PC-9 (cell line): ENCODE measurements around the gene CYP2R1. TPM values are rescaled to one million over a fixed set of nuclear protein-coding genes. Genes with fewer than 3 reads are reported as not detected.

Source experiments
- BruUV-seq: library from RNA; stranded (reverse); fragments of 400-500 nt; replicated peaks from 2 replicates; lab custom pipeline; 2021; lab: Mats Ljungman, UMichigan
- CTCF ChIA-PET: fragments of 300-600 bp; sonication (Branson Sonifier 250); formaldehyde crosslinking; loops from one replicate; lab custom pipeline; 2022; ENCODE audit warnings: antibody characterized with exemption; lab: Charles Lee
- POLR2A ChIA-PET: fragments of 300-600 bp; sonication (Branson Sonifier 250); formaldehyde crosslinking; loops from one replicate; lab custom pipeline; 2022; ENCODE audit warnings: antibody characterized with exemption; ENCODE audit not compliant: unreplicated experiment; lab: Charles Lee
- DNase-seq, 2 experiments: peaks; one replicate each; pipeline versions ENCODE4 v3.0.0 to v3.0.0-alpha.2; 2015 to 2022; ENCODE audit warnings: mixed read lengths in 1 of 2
- H2AFZ ChIP-seq: fragments of 200-600 bp; sonication (generic); 2 replicates; pipeline ENCODE4 v1.8.1; 2017; ENCODE audit warnings: antibody characterized with exemption
- H3F3A ChIP-seq: fragments of 200-600 bp; sonication (generic); 2 replicates; pipeline ENCODE4 v1.8.1; 2017; ENCODE audit warnings: antibody characterized with exemption, mild to moderate bottlenecking, low read depth; ENCODE audit not compliant: insufficient read depth
- H3K27ac ChIP-seq: fragments of 200-600 bp; sonication (generic); 2 replicates; pipeline ENCODE4 v1.6.1; 2016; ENCODE audit warnings: mixed run types
- H3K27me3 ChIP-seq: fragments of 200-600 bp; sonication (generic); 2 replicates; pipeline ENCODE4 v1.6.1; 2016; ENCODE audit warnings: low read depth, mixed run types; ENCODE audit not compliant: insufficient read depth
- H3K36me3 ChIP-seq: fragments of 200-600 bp; sonication (generic); 2 replicates; pipeline ENCODE4 v1.6.1; 2016; ENCODE audit warnings: low read depth, mixed run types
- H3K4me1 ChIP-seq: fragments of 200-600 bp; sonication (generic); replicated peaks from 2 replicates; pipeline ENCODE4 v1.6.1; 2016; ENCODE audit warnings: mixed run types; ENCODE audit not compliant: insufficient read depth
- H3K4me2 ChIP-seq: fragments of 200-600 bp; sonication (generic); 2 replicates; pipeline ENCODE4 v1.6.1; 2017; ENCODE audit warnings: mixed run types
- H3K4me3 ChIP-seq: fragments of 200-600 bp; sonication (generic); 2 replicates; pipeline ENCODE4 v1.6.1; 2016; ENCODE audit warnings: mixed run types
- H3K79me2 ChIP-seq: fragments of 200-600 bp; sonication (generic); 2 replicates; pipeline ENCODE4 v1.6.1; 2017; ENCODE audit warnings: low read depth, mixed run types
- H3K9me2 ChIP-seq: fragments of 200-600 bp; sonication (generic); 2 replicates; pipeline ENCODE4 v1.8.1; 2017; ENCODE audit warnings: mild to moderate bottlenecking; ENCODE audit not compliant: insufficient read depth
- H3K9me3 ChIP-seq: fragments of 200-600 bp; sonication (generic); 2 replicates; pipeline ENCODE4 v1.8.1; 2016; ENCODE audit warnings: low read depth; ENCODE audit not compliant: insufficient read depth
- H4K20me1 ChIP-seq: fragments of 200-600 bp; sonication (generic); 2 replicates; pipeline ENCODE4 v1.8.1; 2017; ENCODE audit not compliant: insufficient read depth
- CTCF ChIP-seq: fragments of 200-600 bp; sonication (generic); conservative IDR thresholded peaks from 2 replicates; pipeline ENCODE4 v1.6.1; 2017; ENCODE audit warnings: mixed run types, antibody characterized with exemption, mild to moderate bottlenecking, moderate library complexity
- EZH2 ChIP-seq: fragments of 200-600 bp; sonication (generic); IDR thresholded peaks from 2 replicates; pipeline ENCODE4 v1.8.0; 2017; ENCODE audit warnings: antibody characterized with exemption, low read depth
- intact Hi-C: fragments of 100-400 bp; cut with micrococcal nuclease; formaldehyde crosslinking; loops from one replicate; pipeline ENCODE4 v1.10.0; 2022; ENCODE audit not compliant: unreplicated experiment
- total RNA-seq: library from RNA; stranded (reverse); gene quantifications from 2 replicates; pipeline ENCODE4 v1.2.3, GENCODE V29; 2021

The CYP2R1 gene
- total RNA-seq, 1 experiment from 2014 or later, result 7.2 TPM

DNA sequence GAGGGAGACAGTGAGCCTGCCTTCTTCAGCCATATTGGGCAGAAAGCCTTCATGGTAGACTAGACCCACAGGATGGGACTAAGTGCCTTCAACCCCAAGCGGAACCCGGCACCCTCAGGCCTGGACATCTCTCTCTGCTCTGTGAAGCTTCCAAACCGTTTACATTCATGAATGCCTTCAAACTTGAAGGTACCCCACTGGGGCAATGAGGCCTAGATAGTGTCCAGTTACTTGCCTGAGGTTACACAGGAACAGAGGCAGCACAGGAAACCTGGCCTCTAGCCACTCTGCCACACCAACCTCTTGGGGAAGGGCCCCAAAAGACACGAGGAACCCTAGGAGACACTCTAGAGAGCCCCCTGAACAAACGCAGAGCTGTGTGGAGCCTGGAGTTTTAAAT is 14.5 kb upstream of the CYP2R1 start:
- H4K20me1 ChIP-seq, result no peaks in the 10 kb centered on the region
- intact Hi-C loops, result loop anchor here (5.0 to 10.0 kb wide), 3 partner anchors 98 to 168 kb away; partner anchors contain the start of gene CALCB
- H3K9me3 ChIP-seq, result no peaks in the 10 kb centered on the region
- no peak overlapping the region for H2AFZ ChIP-seq
- no peaks in the 10 kb centered on the region for H3K36me3 ChIP-seq
- no peaks in the 10 kb centered on the region for H3K79me2 ChIP-seq
- no peak overlapping the region for H3K4me3 ChIP-seq
- CTCF ChIA-PET, result interaction anchor here (1.6 kb wide), 1 partner anchor 117 kb away, joined by 15 read pairs; no protein-coding TSS in a partner anchor
- no peak for TF ChIP-seq EZH2
- TF ChIP-seq CTCF, result no peak
- BruUV-seq, result no TSS peak
- H3K27ac ChIP-seq, result no peak overlapping the region
- H3K4me1 ChIP-seq, result 0 out of 2 replicates have a peak, but pooled peaks cover 5% of the 10 kb centered on the region
- POLR2A ChIA-PET, result no interaction called here
- no peaks in the 10 kb centered on the region for H3K9me2 ChIP-seq
- no peak overlapping the region for H3K4me2 ChIP-seq
- no peaks in the 10 kb centered on the region for H3F3A ChIP-seq
- H3K27me3 ChIP-seq, result no peaks in the 10 kb centered on the region
- no peak for DNase-seq

- H3K27me3 ChIP-seq, result no peaks in the 10 kb centered on the region
- no peaks in the 10 kb centered on the region for H3K36me3 ChIP-seq
- 0 out of 2 replicates have a peak, but pooled peaks cover 5% of the 10 kb centered on the region for H3K4me1 ChIP-seq
- H2AFZ ChIP-seq, result no peak overlapping the region
- intact Hi-C loops, result loop anchor here (5.0 to 10.0 kb wide), 3 partner anchors 99 to 169 kb away; partner anchors contain the start of gene CALCB
- no peaks in the 10 kb centered on the region for H3K9me3 ChIP-seq
- ChIA-PET POLR2A (no interaction called here), CTCF (no interaction called here)
- H3K79me2 ChIP-seq, result no peaks in the 10 kb centered on the region
- no peak for DNase-seq
- no peak overlapping the region for H3K27ac ChIP-seq
- no peak overlapping the region for H3K4me2 ChIP-seq
- H3K4me3 ChIP-seq, result no peak overlapping the region
- no peaks in the 10 kb centered on the region for H3K9me2 ChIP-seq
- no peak for TF ChIP-seq CTCF
- TF ChIP-seq EZH2, result no peak
- H4K20me1 ChIP-seq, result no peaks in the 10 kb centered on the region
- BruUV-seq, result no TSS peak
- H3F3A ChIP-seq, result no peaks in the 10 kb centered on the region
Measured at GRCh38 chr11:14905104-14906033, 13.3 kb upstream of the CYP2R1 start.

GRCh38 chr11:14904745-14905103 is 12.7 kb upstream of the CYP2R1 start:
- Histone ChIP-seq H3K27ac (no peak overlapping the region), H3K4me1 (0 out of 2 replicates have a peak, but pooled peaks cover 5% of the 10 kb centered on the region), H3K9me3 (no peaks in the 10 kb centered on the region), H4K20me1 (no peaks in the 10 kb centered on the region), H3F3A (no peaks in the 10 kb centered on the region), H3K4me3 (no peak overlapping the region), H3K9me2 (no peaks in the 10 kb centered on the region), H3K79me2 (no peaks in the 10 kb centered on the region), H3K36me3 (no peaks in the 10 kb centered on the region), H3K27me3 (no peaks in the 10 kb centered on the region), H2AFZ (no peak overlapping the region), H3K4me2 (no peak overlapping the region)
- DNase-seq, result peak in 1 of 2 experiments; percentile 24
- intact Hi-C loops, result loop anchor here (5.0 to 10.0 kb wide), 3 partner anchors 100 to 170 kb away; partner anchors contain the start of gene CALCB
- no TSS peak for BruUV-seq
- CTCF ChIA-PET, result no interaction called here
- TF ChIP-seq CTCF, result no peak
- no peak for TF ChIP-seq EZH2
- POLR2A ChIA-PET, result no interaction called here
